D721Med (cell line): ENCODE results near the gene CPA3.

ENCODE experiments used
- DNase-seq: peaks from one replicate; pipeline ENCODE4 v3.0.0; 2011; ENCODE audit warnings: low spot score; ENCODE audit not compliant: insufficient read length
- FAIRE-seq: peaks from 2 replicates; lab custom pipeline; 2011; peaks lifted over from hg19 to GRCh38; lab: Jason Lieb, UNC
- TF ChIP-seq, protein P1 (sequence below): IDR thresholded peaks from 2 replicates; pipeline ENCODE4 v1.5.1; 2012; ENCODE audit warnings: mild to moderate bottlenecking, control low read depth; ENCODE audit not compliant: insufficient read depth; ENCODE audit errors: missing control alignments

CPA3 gene

DNA sequence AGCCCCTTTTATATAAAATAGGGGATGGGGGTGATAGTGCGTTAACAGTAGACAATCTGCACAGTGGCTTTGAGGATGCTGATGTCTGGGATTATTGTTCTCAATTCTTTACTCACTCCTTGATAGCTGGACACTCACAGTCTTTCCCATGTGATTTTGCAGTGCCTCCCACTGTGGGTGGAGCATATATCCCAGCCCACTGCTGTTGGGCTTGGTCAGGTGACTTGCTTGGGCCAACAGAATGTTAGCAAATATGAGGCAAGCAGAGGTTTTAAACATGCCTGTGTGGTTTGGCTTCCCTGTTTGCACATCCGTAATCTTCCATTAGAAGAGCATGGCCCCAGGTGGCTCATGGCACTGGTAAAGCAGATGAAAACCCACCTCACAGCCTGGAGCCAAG is 46.5 kb downstream of the CPA3 start:
- TF ChIP-seq, protein P1, sequence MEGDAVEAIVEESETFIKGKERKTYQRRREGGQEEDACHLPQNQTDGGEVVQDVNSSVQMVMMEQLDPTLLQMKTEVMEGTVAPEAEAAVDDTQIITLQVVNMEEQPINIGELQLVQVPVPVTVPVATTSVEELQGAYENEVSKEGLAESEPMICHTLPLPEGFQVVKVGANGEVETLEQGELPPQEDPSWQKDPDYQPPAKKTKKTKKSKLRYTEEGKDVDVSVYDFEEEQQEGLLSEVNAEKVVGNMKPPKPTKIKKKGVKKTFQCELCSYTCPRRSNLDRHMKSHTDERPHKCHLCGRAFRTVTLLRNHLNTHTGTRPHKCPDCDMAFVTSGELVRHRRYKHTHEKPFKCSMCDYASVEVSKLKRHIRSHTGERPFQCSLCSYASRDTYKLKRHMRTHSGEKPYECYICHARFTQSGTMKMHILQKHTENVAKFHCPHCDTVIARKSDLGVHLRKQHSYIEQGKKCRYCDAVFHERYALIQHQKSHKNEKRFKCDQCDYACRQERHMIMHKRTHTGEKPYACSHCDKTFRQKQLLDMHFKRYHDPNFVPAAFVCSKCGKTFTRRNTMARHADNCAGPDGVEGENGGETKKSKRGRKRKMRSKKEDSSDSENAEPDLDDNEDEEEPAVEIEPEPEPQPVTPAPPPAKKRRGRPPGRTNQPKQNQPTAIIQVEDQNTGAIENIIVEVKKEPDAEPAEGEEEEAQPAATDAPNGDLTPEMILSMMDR = no peak
- DNase-seq = no peak
- FAIRE-seq = no peak

- DNase-seq (no peak), FAIRE-seq (no peak)
- TF ChIP-seq, protein P1 = no peak
These were observed 50.0 kb downstream of the CPA3 start for GRCh38 chr3:148914936-148915690.

DNA sequence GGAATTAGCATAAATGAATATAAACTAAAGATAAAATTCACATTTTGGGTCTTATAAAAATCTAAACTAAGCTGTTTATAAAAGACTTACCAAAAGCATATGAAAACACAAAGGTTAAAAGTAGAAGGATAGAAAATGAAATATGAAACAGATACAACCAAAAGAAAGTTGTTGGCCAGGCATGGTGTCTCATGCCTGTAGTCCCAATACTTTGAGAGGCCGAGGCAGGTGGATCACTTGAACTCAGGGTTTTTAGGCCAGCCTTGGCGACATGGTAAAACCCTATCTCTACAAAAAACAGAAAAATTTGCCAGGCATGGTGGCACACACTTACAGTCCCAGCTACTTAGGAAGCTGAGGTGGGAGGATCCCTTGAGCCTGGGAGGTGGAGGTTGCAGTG is 51.0 kb downstream of the CPA3 start:
- FAIRE-seq (no peak), DNase-seq (no peak)
- TF ChIP-seq, protein P1 = no peak

DNA sequence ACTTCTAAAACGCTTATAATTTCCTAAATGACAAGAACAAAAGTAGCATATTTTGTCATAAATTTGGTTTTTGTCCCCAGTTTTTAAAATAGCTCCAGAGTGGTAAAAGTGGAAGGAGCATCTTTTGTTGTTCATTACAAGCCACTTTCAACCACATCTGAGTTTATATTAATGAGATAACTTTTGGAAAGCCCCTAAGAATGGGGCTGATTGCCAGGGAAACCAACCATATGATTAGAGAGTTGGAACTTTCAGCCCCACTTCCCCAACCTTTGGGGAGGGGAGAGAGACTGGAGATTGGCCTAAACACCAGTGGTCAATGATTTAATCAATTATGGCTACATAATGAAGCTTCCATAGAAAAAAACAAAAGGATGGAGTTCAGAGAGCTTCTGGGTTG is 57.4 kb downstream of the CPA3 start:
- no peak for DNase-seq
- FAIRE-seq = no peak
- TF ChIP-seq, protein P1 = no peak

DNA sequence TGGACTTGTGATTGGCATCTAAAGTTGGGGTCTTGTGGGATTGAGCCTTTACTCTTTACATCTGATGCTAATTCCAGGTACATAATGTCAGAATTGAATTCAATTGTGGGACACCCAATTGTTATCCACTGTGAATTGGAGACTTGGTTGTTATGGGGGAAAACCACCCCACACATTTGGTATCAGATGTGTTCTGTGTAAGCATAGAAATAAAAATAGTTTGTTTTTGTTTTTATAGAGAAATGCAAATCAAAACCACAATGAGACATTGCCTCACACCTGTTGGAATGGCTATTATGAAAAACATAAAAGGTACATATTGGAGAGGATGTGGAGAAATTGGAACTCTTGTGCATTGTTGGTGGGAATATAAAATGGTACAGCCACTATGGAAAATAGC is 58.5 kb downstream of the CPA3 start:
- TF ChIP-seq, protein P1 = no peak
- DNase-seq = no peak
- FAIRE-seq = no peak

DNA sequence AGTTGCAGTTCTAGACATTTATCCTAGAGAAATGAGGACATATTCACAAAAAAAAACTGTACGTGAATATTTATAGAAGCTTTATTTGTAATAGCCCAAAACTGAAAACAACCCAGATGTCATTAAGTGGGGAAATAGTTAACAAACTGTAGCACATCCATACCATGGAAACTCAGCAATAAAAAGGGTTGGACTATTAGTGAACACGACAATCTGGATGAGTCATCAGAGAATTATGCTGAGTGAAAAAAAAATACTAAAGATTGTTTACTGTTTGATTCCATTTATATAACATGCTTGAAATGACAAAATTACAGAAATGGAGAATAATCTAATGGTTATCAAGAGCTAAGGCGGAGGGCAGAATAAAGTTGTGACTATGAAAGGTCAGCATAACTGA is 59.5 kb downstream of the CPA3 start:
- TF ChIP-seq, protein P1 = no peak
- no peak for FAIRE-seq

DNA sequence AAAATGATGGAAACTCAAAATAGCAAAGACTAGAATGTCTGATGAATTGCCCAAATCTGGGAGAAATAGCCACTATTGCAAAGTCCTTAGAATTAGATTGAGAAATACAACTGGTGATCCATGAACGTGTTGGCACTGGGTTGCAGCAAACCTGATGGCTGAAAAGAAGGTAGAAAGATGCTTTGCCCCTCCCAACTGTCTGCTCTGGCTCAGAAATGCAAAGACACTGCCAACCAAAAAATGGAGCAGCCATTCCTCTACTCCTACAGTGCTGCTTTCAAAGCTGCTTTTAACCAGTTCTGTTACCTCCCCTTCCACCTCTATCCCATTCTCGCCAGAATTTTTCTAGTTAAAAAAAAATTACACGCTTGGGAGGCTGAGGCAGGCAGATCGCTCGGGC is 60.7 kb downstream of the CPA3 start:
- FAIRE-seq (no peak), DNase-seq (no peak)
- TF ChIP-seq, protein P1 = no peak

More for the DNA sequence above, 59.5 kb downstream of the CPA3 start:
- DNase-seq = no peak
